Adrenal gland (tissue), 5 donors: ENCODE measurements around the gene PRPF31.

ENCODE experiments used
- POLR2A ChIP-seq, 2 donors: fragments of 450-650 bp; IDR thresholded peaks; one replicate each; pipeline ENCODE4 v1.6.1; 2017; ENCODE audit warnings: antibody characterized with exemption in 2 of 2, mild to moderate bottlenecking in 2 of 2, moderate library complexity in 1 of 2
- TF ChIP-seq, protein P1 (sequence below), 6 experiments: fragments of 450-650 bp in 4 of 6; fragments of 200-600 bp in 2 of 6; sonication (generic) in 1 of 6; IDR thresholded peaks; 1 replicate in 5 of 6; 2 replicates in 1 of 6; pipeline versions ENCODE4 v1.5.1 to v1.8.0; 2016 to 2021; ENCODE audit warnings: antibody characterized with exemption in 6 of 6, mild to moderate bottlenecking in 2 of 6, moderate library complexity in 1 of 6
- donor health status: DM: no; HTN: no; CAD: no.

DNA sequence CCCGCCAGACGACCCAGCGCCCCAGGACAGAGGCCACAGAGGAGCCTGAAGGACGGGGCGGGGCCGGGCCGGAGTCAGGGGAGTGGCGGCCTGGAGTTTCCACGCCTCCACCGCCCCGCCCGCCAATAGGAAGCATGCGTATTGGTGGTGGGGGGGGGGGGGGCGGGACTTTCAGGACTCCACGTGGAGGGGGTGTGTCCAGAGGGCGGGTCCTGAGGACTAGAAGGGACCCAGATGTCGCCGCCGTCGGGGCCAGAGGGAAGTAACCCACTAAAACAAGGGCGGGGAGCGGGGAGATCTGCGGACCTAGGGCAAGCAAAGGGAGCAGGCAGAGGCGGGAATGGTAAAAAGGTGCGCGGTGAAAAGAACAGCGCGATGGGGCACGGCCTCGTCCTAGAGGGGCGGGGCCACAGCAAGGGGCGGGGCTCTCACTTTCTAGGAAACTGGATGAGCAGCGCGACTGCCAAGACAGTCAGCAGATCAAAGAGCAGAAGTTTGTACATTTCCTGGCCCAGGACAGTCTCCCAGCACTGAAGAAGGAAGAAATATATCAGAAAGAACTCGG is 46.8 kb downstream of the PRPF31 start:
- TF ChIP-seq, protein P1, sequence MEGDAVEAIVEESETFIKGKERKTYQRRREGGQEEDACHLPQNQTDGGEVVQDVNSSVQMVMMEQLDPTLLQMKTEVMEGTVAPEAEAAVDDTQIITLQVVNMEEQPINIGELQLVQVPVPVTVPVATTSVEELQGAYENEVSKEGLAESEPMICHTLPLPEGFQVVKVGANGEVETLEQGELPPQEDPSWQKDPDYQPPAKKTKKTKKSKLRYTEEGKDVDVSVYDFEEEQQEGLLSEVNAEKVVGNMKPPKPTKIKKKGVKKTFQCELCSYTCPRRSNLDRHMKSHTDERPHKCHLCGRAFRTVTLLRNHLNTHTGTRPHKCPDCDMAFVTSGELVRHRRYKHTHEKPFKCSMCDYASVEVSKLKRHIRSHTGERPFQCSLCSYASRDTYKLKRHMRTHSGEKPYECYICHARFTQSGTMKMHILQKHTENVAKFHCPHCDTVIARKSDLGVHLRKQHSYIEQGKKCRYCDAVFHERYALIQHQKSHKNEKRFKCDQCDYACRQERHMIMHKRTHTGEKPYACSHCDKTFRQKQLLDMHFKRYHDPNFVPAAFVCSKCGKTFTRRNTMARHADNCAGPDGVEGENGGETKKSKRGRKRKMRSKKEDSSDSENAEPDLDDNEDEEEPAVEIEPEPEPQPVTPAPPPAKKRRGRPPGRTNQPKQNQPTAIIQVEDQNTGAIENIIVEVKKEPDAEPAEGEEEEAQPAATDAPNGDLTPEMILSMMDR (IDR thresholded peaks at IDR 0.05): no peak
- peak in 1 of 2 donors; percentile 33 for TF ChIP-seq POLR2A (IDR thresholded peaks at IDR 0.05)
